Psoas muscle (tissue), 8 donors: ENCODE results near the gene CACNA1D. TPM values are rescaled to one million over a fixed set of nuclear protein-coding genes. Genes with fewer than 3 reads are reported as not detected.

ENCODE experiments used
- ATAC-seq, 4 donors: fragments of 200-7000 bp; cut with Tn5 transposase; one replicate each; pipeline ENCODE4 v1.9.1; 2020; ENCODE audit warnings: moderate library complexity in 3 of 4, mild to moderate bottlenecking in 2 of 4
- DNase-seq, 2 donors: peaks; one replicate each; pipeline ENCODE4 v3.0.0-alpha.2; 2020
- H3K27ac ChIP-seq: fragments of 200-600 bp; one replicate; pipeline ENCODE4 v1.8.0; 2022
- H3K27me3 ChIP-seq, 3 donors: fragments of 200-600 bp in 1 of 3; one replicate each; pipeline versions ENCODE4 v1.6.1 to v1.8.0; 2013 to 2022; ENCODE audit warnings: low read length in 2 of 3, mild to moderate bottlenecking in 2 of 3, moderate library complexity in 1 of 3; ENCODE audit not compliant: insufficient read depth in 3 of 3
- H3K36me3 ChIP-seq, 2 donors: fragments of 200-600 bp in 1 of 2; one replicate each; pipeline versions ENCODE4 v1.6.1 to v1.8.0; 2013 to 2022; ENCODE audit warnings: low read depth in 1 of 2, mild to moderate bottlenecking in 1 of 2, moderate library complexity in 1 of 2; ENCODE audit not compliant: insufficient read depth in 1 of 2
- H3K4me1 ChIP-seq: fragments of 200-600 bp; one replicate; pipeline ENCODE4 v1.8.0; 2022
- H3K4me3 ChIP-seq: fragments of 200-600 bp; one replicate; pipeline ENCODE4 v1.8.0; 2022; ENCODE audit warnings: mild to moderate bottlenecking
- H3K9me3 ChIP-seq: fragments of 200-600 bp; one replicate; pipeline ENCODE4 v1.8.0; 2022
- CTCF ChIP-seq: fragments of 200-600 bp; IDR thresholded peaks from one replicate; pipeline ENCODE4 v1.8.0; 2022; ENCODE audit warnings: antibody characterized with exemption
- WGBS, 3 donors: extraction: QIAGEN DNeasy Blood & Tissue Kit; methylation state at CpG; one replicate each; pipeline versions ENCODE4 v1.1.6 to v1.1.7; 2013; 5-methylcytosine and 5-hydroxymethylcytosine counted together
- intact Hi-C, 2 donors: fragments of 100-400 bp; cut with DNase I; formaldehyde crosslinking; loops; one replicate each; pipeline versions ENCODE4 v1.11.0 to v1.14.2; 2022
- polyA plus RNA-seq, 3 donors: library from polyadenylated mRNA; stranded (reverse); fragments of 200-250 nt; gene quantifications; one replicate each; pipeline ENCODE4 v1.2.3, GENCODE V29; 2013
- total RNA-seq, 4 donors: library from RNA; stranded (reverse); fragmentation: NEBNext Ultra II Directional in 2 of 4; extraction: Animal tissue kit (Norgen Biotek cat#: 25700) in 2 of 4; gene quantifications; one replicate each; pipeline versions ENCODE4 v1.2.1 to v1.2.4, GENCODE V29; 2021 to 2023
- donor health status: healthy with polysubstance abuse.
- donor health status: DM: no; HTN: no; CAD: no; lungs with moderate emphysema.
- donor health status: Bipolar disorder and iron deficiency.
- donor health status: healthy.
- donor health status: DM: yes; HTN: yes; CAD: no.
- donor health status: DM: no; HTN: no; CAD: no.
- donor health status: DM: no; HTN: no; CAD: no.
- donor health status: DM: yes; HTN: yes; CAD: no.

Gene CACNA1D
- total and polyA plus RNA-seq, 7 donors: 0.05 to 0.82 (median 0.28) TPM; not detected in 2

DNA sequence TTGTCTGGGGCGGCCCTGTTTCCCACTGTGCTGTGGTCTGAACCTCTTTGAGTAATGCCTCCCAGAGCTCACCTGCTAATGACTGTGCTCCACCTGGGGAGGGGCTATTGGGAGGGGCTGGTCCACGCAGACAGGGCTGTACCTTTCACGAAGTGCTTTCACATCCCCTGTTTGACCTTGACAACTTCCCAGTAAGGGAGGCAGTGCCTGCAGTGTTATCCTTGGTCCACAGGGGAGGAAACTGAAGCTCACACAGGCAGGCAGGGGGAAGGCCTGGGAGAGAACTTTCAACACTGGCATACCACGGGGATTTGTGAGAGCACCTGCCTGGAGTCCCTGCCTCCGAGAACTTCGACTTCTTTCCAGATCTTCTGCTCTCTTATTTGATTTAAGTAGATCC, 91.2 kb downstream of the CACNA1D start:
- H3K27ac ChIP-seq: no peak overlapping the region
- H3K4me1 ChIP-seq: no peaks in the 10 kb centered on the region
- H3K9me3 ChIP-seq: no peaks in the 10 kb centered on the region
- no peak for TF ChIP-seq CTCF
- WGBS, 3 donors: 62 to 67% (median 66%) methylated on average over 6 of the region's 6 CpGs
- intact Hi-C loops: no loop called here
- ATAC-seq (no peak), DNase-seq (no peak)
- H3K4me3 ChIP-seq: no peak overlapping the region
- H3K36me3 ChIP-seq: no peaks in the 10 kb centered on the region
- no peaks in the 10 kb centered on the region for H3K27me3 ChIP-seq

GRCh38 chr3:53588122-53588521, 93.7 kb downstream of the CACNA1D start:
- Histone ChIP-seq H3K27me3 (no peaks in the 10 kb centered on the region), H3K4me3 (no peak overlapping the region), H3K27ac (no peak overlapping the region), H3K36me3 (no peaks in the 10 kb centered on the region), H3K9me3 (no peaks in the 10 kb centered on the region), H3K4me1 (no peaks in the 10 kb centered on the region)
- no peak for TF ChIP-seq CTCF
- ATAC-seq (no peak), DNase-seq (no peak)
- 44 to 65% (median 64%) methylated on average over 4 of the region's 4 CpGs for WGBS, 3 donors
- intact Hi-C loops: no loop called here

GRCh38 chr3:53589201-53589600, 94.8 kb downstream of the CACNA1D start:
- ATAC-seq: no peak
- Histone ChIP-seq H3K27me3 (no peaks in the 10 kb centered on the region), H3K9me3 (no peaks in the 10 kb centered on the region), H3K36me3 (no peaks in the 10 kb centered on the region), H3K4me1 (no peaks in the 10 kb centered on the region), H3K4me3 (no peak overlapping the region), H3K27ac (no peak overlapping the region)
- TF ChIP-seq CTCF: no peak
- 87 to 91% (median 89%) methylated on average over 12 of the region's 12 CpGs for WGBS, 3 donors
- intact Hi-C loops: no loop called here
- DNase-seq: no peak

DNA sequence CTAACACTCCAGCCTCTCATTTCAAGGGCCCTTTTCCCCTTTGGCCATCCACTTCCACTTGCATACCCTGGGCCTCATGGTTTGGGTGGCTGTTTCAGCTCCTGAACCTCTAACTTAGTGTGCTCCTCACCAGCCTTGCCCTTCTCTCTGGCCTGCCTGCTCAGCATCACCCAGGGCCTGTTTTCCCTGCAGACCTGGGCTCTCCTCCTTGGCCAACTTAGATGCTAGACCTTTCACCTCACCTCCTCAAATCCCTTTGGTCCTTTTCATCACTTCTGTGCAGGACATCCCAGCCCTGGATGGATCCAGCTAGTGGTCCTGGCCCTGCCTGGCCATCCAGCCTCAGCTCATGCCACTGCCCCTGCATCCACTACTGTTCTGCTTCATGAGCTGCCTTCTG, 95.4 kb downstream of the CACNA1D start:
- Histone ChIP-seq H3K4me3 (no peak overlapping the region), H3K27me3 (no peaks in the 10 kb centered on the region), H3K4me1 (no peaks in the 10 kb centered on the region), H3K27ac (no peak overlapping the region), H3K9me3 (no peaks in the 10 kb centered on the region), H3K36me3 (no peaks in the 10 kb centered on the region)
- TF ChIP-seq CTCF: no peak
- no peak for DNase-seq
- intact Hi-C loops: no loop called here
- no peak for ATAC-seq

DNA sequence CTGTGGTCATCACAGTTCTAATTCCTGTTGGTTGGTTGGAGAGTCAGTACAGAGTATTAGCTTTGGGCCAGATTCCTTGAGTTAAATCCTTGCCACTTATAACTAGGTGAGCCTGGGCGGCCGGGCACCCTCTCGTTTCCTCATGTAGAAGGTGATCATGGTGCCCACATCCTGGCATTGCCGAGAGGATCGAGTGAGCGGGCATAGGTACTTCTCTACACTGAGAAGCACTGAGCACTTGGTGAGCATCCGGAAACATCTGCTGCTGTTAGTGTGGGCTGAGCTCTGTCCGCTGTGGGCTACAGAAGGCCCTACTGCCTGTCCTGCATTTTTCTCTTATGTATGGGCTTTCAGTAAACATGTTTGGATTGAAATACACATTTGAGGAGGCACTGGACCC, 96.2 kb downstream of the CACNA1D start:
- WGBS, 3 donors: 94 to 97% (median 94%) methylated on average over 8 of the region's 8 CpGs
- no peaks in the 10 kb centered on the region for H3K36me3 ChIP-seq
- TF ChIP-seq CTCF: no peak
- no peaks in the 10 kb centered on the region for H3K9me3 ChIP-seq
- ATAC-seq: no peak
- no peak overlapping the region for H3K27ac ChIP-seq
- intact Hi-C loops: no loop called here
- no peaks in the 10 kb centered on the region for H3K4me1 ChIP-seq
- H3K27me3 ChIP-seq: no peaks in the 10 kb centered on the region
- no peak overlapping the region for H3K4me3 ChIP-seq
- no peak for DNase-seq
